ENCODE data around the gene ZDBF2. TPM values are rescaled to one million over a fixed set of nuclear protein-coding genes. Genes with fewer than 3 reads are reported as not detected.
"Not testable (repeated sequence)": the region's sequence is repeated elsewhere in the genome, so short reads cannot be mapped to it uniquely, and the experiment has no call there.

ZDBF2 gene
- total RNA-seq, 4 donors from 2014 or later, result 10.6 to 14.0 (median 12.1) TPM

- DNase-seq (ENCODE audit: extremely low spot score), result peak; percentile 72
- H3K4me1 ChIP-seq, result no peaks in the 10 kb centered on the region
- no peaks in the 10 kb centered on the region for H3K9me3 ChIP-seq
- H3K27ac ChIP-seq (replicated peaks in 1 of 4), result no peak overlapping the region
- H3K36me3 ChIP-seq, result no peaks in the 10 kb centered on the region
- WGBS, result 71% methylated on average over 7 of the region's 7 CpGs
- intact Hi-C loops (cut with DNase I), result no loop called here
- H3K4me3 ChIP-seq, result no peak overlapping the region
- TF ChIP-seq POLR2A (IDR thresholded peaks at IDR 0.05; ENCODE audit: low read depth) (no peak), POLR2AphosphoS5 (IDR thresholded peaks at IDR 0.05) (no peak), EP300 (IDR thresholded peaks at IDR 0.05) (no peak), CTCF (IDR thresholded peaks at IDR 0.05) (no peak)
- peaks cover 0 to 100% (median 36%) of the 10 kb centered on the region in 4 donors for H3K27me3 ChIP-seq
Measured at GRCh38 chr2:206257861-206258260, 16.6 kb upstream of the ZDBF2 start.

GRCh38 chr2:206258615-206259014, 15.8 kb upstream of the ZDBF2 start:
- H3K4me3 ChIP-seq; intact Hi-C loops (cut with DNase I); H3K27ac ChIP-seq (replicated peaks in 1 of 4); H3K4me1 ChIP-seq; H3K9me3 ChIP-seq; DNase-seq (ENCODE audit: extremely low spot score); H3K36me3 ChIP-seq: not testable (repeated sequence)
- peaks cover 0 to 100% (median 37%) of the 10 kb centered on the region in 4 donors for H3K27me3 ChIP-seq
- WGBS, result 49% methylated on average over 8 of the region's 8 CpGs

GRCh38 chr2:206259376-206260187, 14.9 kb upstream of the ZDBF2 start:
- intact Hi-C loops (cut with DNase I), result loop anchor here (10.0 kb wide), 1 partner anchor 95 kb away; no protein-coding TSS in a partner anchor
- H3K27me3 ChIP-seq, result peaks cover 0 to 100% (median 42%) of the 10 kb centered on the region in 4 donors
- TF ChIP-seq CTCF (IDR thresholded peaks at IDR 0.05), result no peak
- no peak for TF ChIP-seq EP300 (IDR thresholded peaks at IDR 0.05)
- no peak for TF ChIP-seq POLR2AphosphoS5 (IDR thresholded peaks at IDR 0.05)
- TF ChIP-seq POLR2A (IDR thresholded peaks at IDR 0.05; ENCODE audit: low read depth), result no peak

GRCh38 chr2:206260188-206261012, 14.1 kb upstream of the ZDBF2 start:
- intact Hi-C loops (cut with DNase I), result loop anchor here (10.0 kb wide), 1 partner anchor 96 kb away; no protein-coding TSS in a partner anchor
- Histone ChIP-seq H3K36me3 (no peaks in the 10 kb centered on the region), H3K4me1 (no peaks in the 10 kb centered on the region), H3K9me3 (no peaks in the 10 kb centered on the region), H3K27me3 (peaks cover 0 to 100% (median 46%) of the 10 kb centered on the region in 4 donors), H3K27ac (replicated peaks in 1 of 4) (no peak overlapping the region), H3K4me3 (no peak overlapping the region)
- peak; percentile 75 for DNase-seq (ENCODE audit: extremely low spot score)
- no peak for TF ChIP-seq POLR2AphosphoS5 (IDR thresholded peaks at IDR 0.05)
- peak; percentile 20 to 38 (median 25) for TF ChIP-seq CTCF (IDR thresholded peaks at IDR 0.05)
- 38% methylated on average over 7 of the region's 7 CpGs for WGBS

More at GRCh38 chr2:206259376-206260187, 14.9 kb upstream of the ZDBF2 start:
- no peak overlapping the region for H3K4me3 ChIP-seq
- H3K4me1 ChIP-seq, result no peaks in the 10 kb centered on the region
- no peak for DNase-seq (ENCODE audit: extremely low spot score)
- no peak overlapping the region for H3K27ac ChIP-seq (replicated peaks in 1 of 4)
- H3K9me3 ChIP-seq, result no peaks in the 10 kb centered on the region
- WGBS, result 39% methylated on average over 10 of the region's 10 CpGs
- H3K36me3 ChIP-seq, result no peaks in the 10 kb centered on the region

Measured in esophagus muscularis mucosa (tissue), 4 donors.